ENCODE results near the gene ANAPC4.

GRCh38 chr4:25433966-25434827 is 57.1 kb downstream of the ANAPC4 start:
- TF ChIP-seq CTCF (IDR thresholded peaks at IDR 0.05 in 4 of 5, conservative IDR thresholded peaks at IDR 0.05 in 1 of 5) (no peak), POLR2A (IDR thresholded peaks at IDR 0.05) (no peak)

All from gastrocnemius medialis (tissue), 4 donors.